Measurements from ENCODE around the gene SKA2. TPM values are rescaled to one million over a fixed set of nuclear protein-coding genes. Genes with fewer than 3 reads are reported as not detected.

Gene SKA2
- total RNA-seq, 5 donors from 2014 or later (not counting 1 experiment from before 2014, with no cell fraction given) = 12.4 to 15.6 (median 15.2) TPM

DNA sequence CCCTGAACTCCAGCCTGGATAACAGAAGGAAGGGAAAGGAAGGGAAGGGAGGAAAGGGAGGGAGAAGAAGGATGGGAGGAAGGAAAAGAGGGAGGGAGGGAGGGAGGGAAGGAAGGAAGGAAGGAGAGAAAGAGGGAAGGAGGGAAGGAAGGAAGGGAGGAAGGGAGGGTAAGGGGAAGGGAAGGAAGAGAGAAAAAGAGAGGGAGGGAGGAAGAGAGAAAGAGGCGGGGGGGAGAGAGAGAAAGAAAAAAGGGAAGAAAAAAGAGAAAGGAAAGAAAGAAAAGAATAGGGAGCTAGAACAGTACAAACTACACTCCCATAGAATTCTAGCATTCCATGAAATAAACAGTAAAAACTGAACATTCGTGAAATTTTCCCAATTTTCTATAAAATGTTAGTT is 25.2 kb downstream of the SKA2 start:
- H3K4me3 ChIP-seq (ENCODE audit: control insufficient read depth in 1 of 2, extremely low read depth in 1 of 2, low read length in 1 of 2) = no peak overlapping the region
- peaks cover 17% of the 10 kb centered on the region for H3K36me3 Mint-ChIP-seq
- no peak overlapping the region for H3K27ac ChIP-seq (ENCODE audit: low read length)
- WGBS (ENCODE audit: insufficient coverage) = no CpG with 5 or more reads among the region's 2 CpGs
- peaks cover 0 to 10% (median 5%) of the 10 kb centered on the region in 3 donors for H3K4me1 Mint-ChIP-seq
- H3K27me3 Mint-ChIP-seq = no peaks in the 10 kb centered on the region
- no peaks in the 10 kb centered on the region for H3K4me1 ChIP-seq (ENCODE audit: control insufficient read depth in 1 of 2, extremely low read depth in 1 of 2, insufficient read depth in 2 of 2, low read length in 2 of 2)
- H3K36me3 ChIP-seq (ENCODE audit: control insufficient read depth in 2 of 2, extremely low read depth in 1 of 2, insufficient read depth in 1 of 2, low read length in 1 of 2) = peaks cover 0 to 2% of the 10 kb centered on the region in 2 donors
- H3K9me3 ChIP-seq = no peaks in the 10 kb centered on the region
- H3K4me3 Mint-ChIP-seq = no peak overlapping the region
- ATAC-seq (replicated peaks in 1 of 4) (no peak), DNase-seq (no peak)
- ChIA-PET POLR2A (no interaction called here), CTCF (no interaction called here)
- no peaks in the 10 kb centered on the region for H3K27me3 ChIP-seq (replicated peaks in 1 of 2; ENCODE audit: control insufficient read depth in 2 of 2, extremely low read depth in 1 of 2, insufficient read depth in 2 of 2, low read length in 1 of 2)
- H3K9me3 Mint-ChIP-seq = no peaks in the 10 kb centered on the region
- H3K27ac Mint-ChIP-seq = no peak overlapping the region

DNA sequence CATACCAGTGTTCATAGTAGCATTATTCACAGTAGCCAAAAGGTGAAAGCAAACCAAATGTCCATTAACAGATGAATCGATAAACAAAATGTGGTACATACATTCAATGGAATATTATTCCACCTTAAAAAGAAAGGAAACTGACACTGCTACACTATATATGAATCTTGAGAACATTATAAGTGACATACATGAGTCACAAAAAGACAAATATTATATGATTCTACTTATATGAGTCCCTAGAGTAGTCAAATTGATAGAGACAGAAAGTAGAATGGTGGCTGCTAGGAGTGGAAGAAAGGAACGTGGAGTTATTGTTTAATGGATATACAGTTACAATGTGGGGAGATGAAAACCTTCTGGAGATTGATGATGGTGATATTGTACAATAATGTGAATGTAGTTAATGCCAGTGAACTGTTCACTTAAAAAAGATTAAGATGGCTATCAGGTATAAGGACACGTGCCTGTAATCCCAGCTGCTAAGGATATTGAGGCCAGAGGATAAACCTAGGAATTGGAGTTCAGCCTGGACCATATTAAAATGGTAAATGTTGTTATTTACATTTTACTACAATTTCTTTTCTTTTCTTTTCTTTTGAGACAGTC is 28.1 kb downstream of the SKA2 start:
- POLR2A ChIA-PET = no interaction called here
- ATAC-seq (replicated peaks in 1 of 4) (no peak), DNase-seq (no peak)
- CTCF ChIA-PET = no interaction called here
- H3K4me3 ChIP-seq (ENCODE audit: control insufficient read depth in 1 of 2, extremely low read depth in 1 of 2, low read length in 1 of 2) = no peak overlapping the region
- H3K4me1 ChIP-seq (ENCODE audit: control insufficient read depth in 1 of 2, extremely low read depth in 1 of 2, insufficient read depth in 2 of 2, low read length in 2 of 2) = no peaks in the 10 kb centered on the region
- H3K4me3 Mint-ChIP-seq = no peak overlapping the region
- no peaks in the 10 kb centered on the region for H3K27me3 Mint-ChIP-seq
- no peaks in the 10 kb centered on the region for H3K27me3 ChIP-seq (replicated peaks in 1 of 2; ENCODE audit: control insufficient read depth in 2 of 2, extremely low read depth in 1 of 2, insufficient read depth in 2 of 2, low read length in 1 of 2)
- H3K4me1 Mint-ChIP-seq = peaks cover 0 to 5% (median 0%) of the 10 kb centered on the region in 3 donors
- WGBS (ENCODE audit: insufficient coverage) = no CpG with 5 or more reads among the region's 3 CpGs
- no peaks in the 10 kb centered on the region for H3K9me3 ChIP-seq
- H3K36me3 ChIP-seq (ENCODE audit: control insufficient read depth in 2 of 2, extremely low read depth in 1 of 2, insufficient read depth in 1 of 2, low read length in 1 of 2) = peaks cover 0 to 2% of the 10 kb centered on the region in 2 donors
- no peak overlapping the region for H3K27ac ChIP-seq (ENCODE audit: low read length)
- no peak overlapping the region for H3K27ac Mint-ChIP-seq
- H3K9me3 Mint-ChIP-seq = no peaks in the 10 kb centered on the region
- H3K36me3 Mint-ChIP-seq = peaks cover 22% of the 10 kb centered on the region

DNA sequence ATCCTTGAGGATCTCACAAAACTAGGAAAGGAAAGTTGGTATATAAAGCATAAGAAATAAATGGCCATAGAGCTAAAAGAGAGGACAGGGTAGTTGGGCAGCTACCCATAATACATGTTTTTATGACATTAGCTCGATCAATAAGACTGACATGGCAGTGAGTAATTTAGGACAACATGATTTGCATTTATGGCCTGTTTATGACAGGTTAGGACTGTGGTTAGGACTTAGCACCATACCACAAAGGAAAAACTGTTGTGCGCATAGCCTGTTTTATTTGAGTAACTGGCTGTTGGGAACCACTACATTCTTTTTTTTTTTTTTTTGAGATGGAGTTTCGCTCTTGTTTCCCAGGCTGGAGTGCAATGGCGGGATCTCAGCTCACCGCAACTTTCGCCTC is 30.3 kb downstream of the SKA2 start:
- no peaks in the 10 kb centered on the region for H3K9me3 ChIP-seq
- ATAC-seq (replicated peaks in 1 of 4) (no peak), DNase-seq (no peak)
- no peak overlapping the region for H3K4me3 ChIP-seq (ENCODE audit: control insufficient read depth in 1 of 2, extremely low read depth in 1 of 2, low read length in 1 of 2)
- H3K4me3 Mint-ChIP-seq = no peak overlapping the region
- no peaks in the 10 kb centered on the region for H3K27me3 Mint-ChIP-seq
- H3K9me3 Mint-ChIP-seq = no peaks in the 10 kb centered on the region
- POLR2A ChIA-PET = interaction anchor here in 1 of 2 donors (0.6 kb wide), 1 partner anchor 701 kb away, joined by 4 read pairs; no protein-coding TSS in a partner anchor
- H3K27me3 ChIP-seq (replicated peaks in 1 of 2; ENCODE audit: control insufficient read depth in 2 of 2, extremely low read depth in 1 of 2, insufficient read depth in 2 of 2, low read length in 1 of 2) = no peaks in the 10 kb centered on the region
- no peak overlapping the region for H3K27ac Mint-ChIP-seq
- H3K4me1 Mint-ChIP-seq = peaks cover 0 to 3% (median 0%) of the 10 kb centered on the region in 3 donors
- no peaks in the 10 kb centered on the region for H3K4me1 ChIP-seq (ENCODE audit: control insufficient read depth in 1 of 2, extremely low read depth in 1 of 2, insufficient read depth in 2 of 2, low read length in 2 of 2)
- H3K36me3 Mint-ChIP-seq = peaks cover 26% of the 10 kb centered on the region
- no CpG with 5 or more reads among the region's 6 CpGs for WGBS (ENCODE audit: insufficient coverage)
- peaks cover 0 to 7% of the 10 kb centered on the region in 2 donors for H3K36me3 ChIP-seq (ENCODE audit: control insufficient read depth in 2 of 2, extremely low read depth in 1 of 2, insufficient read depth in 1 of 2, low read length in 1 of 2)
- H3K27ac ChIP-seq (ENCODE audit: low read length) = no peak overlapping the region
- CTCF ChIA-PET = no interaction called here

DNA sequence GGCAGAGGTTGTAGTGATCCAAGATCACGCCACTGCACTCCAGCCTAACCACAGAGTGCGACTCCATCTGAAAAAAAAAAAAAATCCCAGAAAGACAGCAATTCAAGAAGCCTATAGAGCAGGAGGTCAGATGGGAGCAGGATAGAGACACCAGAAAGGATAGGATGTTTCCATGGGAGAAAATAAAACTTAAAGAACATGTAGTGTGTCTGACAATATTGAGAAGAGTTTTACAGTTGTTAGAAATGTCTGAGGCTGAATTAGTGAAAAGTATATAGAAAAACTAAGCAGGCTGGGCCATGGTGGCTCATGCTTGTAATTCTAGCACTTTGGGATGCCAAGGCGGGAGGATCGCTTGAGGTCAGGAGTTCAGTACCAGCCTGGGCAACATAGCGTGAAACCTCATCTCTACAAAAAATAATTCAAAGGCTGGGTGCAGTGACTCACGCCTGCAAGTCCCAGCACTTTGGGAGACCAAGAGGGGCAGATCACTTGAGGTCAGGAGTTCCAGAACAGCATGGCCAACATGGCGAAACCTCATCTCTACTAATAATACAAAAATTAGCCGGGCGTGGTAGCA is 33.0 kb downstream of the SKA2 start:
- Mint-ChIP-seq H3K9me3 (no peaks in the 10 kb centered on the region), H3K27me3 (no peaks in the 10 kb centered on the region), H3K27ac (no peak overlapping the region), H3K4me3 (no peak overlapping the region), H3K36me3 (peaks cover 24% of the 10 kb centered on the region), H3K4me1 (peaks cover 0 to 2% (median 0%) of the 10 kb centered on the region in 3 donors)
- Histone ChIP-seq H3K36me3 (ENCODE audit: control insufficient read depth in 2 of 2, extremely low read depth in 1 of 2, insufficient read depth in 1 of 2, low read length in 1 of 2) (peaks cover 0 to 11% of the 10 kb centered on the region in 2 donors), H3K27me3 (replicated peaks in 1 of 2; ENCODE audit: control insufficient read depth in 2 of 2, extremely low read depth in 1 of 2, insufficient read depth in 2 of 2, low read length in 1 of 2) (no peaks in the 10 kb centered on the region), H3K4me3 (ENCODE audit: control insufficient read depth in 1 of 2, extremely low read depth in 1 of 2, low read length in 1 of 2) (no peak overlapping the region), H3K4me1 (ENCODE audit: control insufficient read depth in 1 of 2, extremely low read depth in 1 of 2, insufficient read depth in 2 of 2, low read length in 2 of 2) (no peaks in the 10 kb centered on the region), H3K27ac (ENCODE audit: low read length) (no peak overlapping the region), H3K9me3 (no peaks in the 10 kb centered on the region)
- ATAC-seq (replicated peaks in 1 of 4) (no peak), DNase-seq (no peak)
- POLR2A ChIA-PET = no interaction called here
- 91% methylated on average over 3 of the region's 9 CpGs for WGBS (ENCODE audit: insufficient coverage)
- CTCF ChIA-PET = no interaction called here

DNA sequence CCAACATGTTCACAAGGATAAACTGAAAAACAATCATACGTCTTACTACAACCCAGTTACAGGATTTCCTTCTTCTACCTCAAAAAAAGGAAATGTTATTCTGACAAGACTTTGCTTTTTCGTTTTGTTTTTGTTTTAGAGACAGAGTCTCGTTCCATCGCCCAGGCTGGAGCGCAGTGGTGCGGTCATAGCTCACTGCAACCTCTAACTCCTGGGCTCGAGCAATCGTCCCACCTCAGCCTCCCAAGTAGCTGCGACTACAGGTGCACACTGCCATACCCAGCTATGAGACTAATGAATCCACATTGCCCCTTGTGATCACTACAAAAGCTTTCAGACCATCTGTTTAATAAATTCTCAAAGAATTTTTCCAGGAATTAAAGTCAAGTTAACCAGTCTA is 39.5 kb downstream of the SKA2 start:
- DNase-seq (no peak), ATAC-seq (replicated peaks in 1 of 4) (no peak)
- no peak overlapping the region for H3K4me3 Mint-ChIP-seq
- Histone ChIP-seq H3K36me3 (ENCODE audit: control insufficient read depth in 2 of 2, extremely low read depth in 1 of 2, insufficient read depth in 1 of 2, low read length in 1 of 2) (peaks cover 0 to 11% of the 10 kb centered on the region in 2 donors), H3K27me3 (replicated peaks in 1 of 2; ENCODE audit: control insufficient read depth in 2 of 2, extremely low read depth in 1 of 2, insufficient read depth in 2 of 2, low read length in 1 of 2) (no peaks in the 10 kb centered on the region), H3K4me1 (ENCODE audit: control insufficient read depth in 1 of 2, extremely low read depth in 1 of 2, insufficient read depth in 2 of 2, low read length in 2 of 2) (no peaks in the 10 kb centered on the region), H3K4me3 (ENCODE audit: control insufficient read depth in 1 of 2, extremely low read depth in 1 of 2, low read length in 1 of 2) (no peak overlapping the region), H3K9me3 (no peaks in the 10 kb centered on the region), H3K27ac (ENCODE audit: low read length) (no peak overlapping the region)
- WGBS (ENCODE audit: insufficient coverage) = 95% methylated on average over 7 of the region's 9 CpGs
- ChIA-PET POLR2A (no interaction called here), CTCF (no interaction called here)
- H3K27ac Mint-ChIP-seq = no peak overlapping the region
- H3K4me1 Mint-ChIP-seq = peaks cover 0 to 4% (median 0%) of the 10 kb centered on the region in 3 donors
- H3K36me3 Mint-ChIP-seq = peaks cover 15% of the 10 kb centered on the region
- H3K27me3 Mint-ChIP-seq = no peaks in the 10 kb centered on the region
- no peaks in the 10 kb centered on the region for H3K9me3 Mint-ChIP-seq

DNA sequence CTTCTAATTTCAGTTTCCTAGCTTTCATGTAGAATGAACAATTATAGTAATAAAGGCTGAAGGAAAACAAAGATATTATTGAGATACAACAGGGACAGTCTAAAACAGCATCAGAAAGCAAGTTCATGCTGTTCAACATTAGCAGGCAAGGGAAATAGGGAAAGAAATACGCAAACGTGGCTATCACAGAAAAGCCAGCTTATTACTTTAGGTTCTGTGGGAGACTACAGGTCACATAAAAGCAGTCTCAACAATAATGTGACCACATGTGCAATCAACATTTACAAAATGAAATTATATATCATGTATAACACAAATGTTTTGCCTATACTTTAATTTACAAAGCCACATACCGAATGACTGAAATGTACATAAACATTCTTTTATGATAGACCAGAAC is 43.4 kb downstream of the SKA2 start:
- H3K27ac ChIP-seq (ENCODE audit: low read length) = no peak overlapping the region
- CTCF ChIA-PET = no interaction called here
- no peaks in the 10 kb centered on the region for H3K9me3 Mint-ChIP-seq

More for the DNA sequence above, 43.4 kb downstream of the SKA2 start:
- Mint-ChIP-seq H3K4me3 (no peak overlapping the region), H3K36me3 (peaks cover 10% of the 10 kb centered on the region), H3K27ac (no peak overlapping the region), H3K27me3 (no peaks in the 10 kb centered on the region), H3K4me1 (peaks cover 5 to 14% (median 8%) of the 10 kb centered on the region in 3 donors)
- H3K4me3 ChIP-seq (ENCODE audit: control insufficient read depth in 1 of 2, extremely low read depth in 1 of 2, low read length in 1 of 2) = no peak overlapping the region
- peaks cover 0 to 3% of the 10 kb centered on the region in 2 donors for H3K36me3 ChIP-seq (ENCODE audit: control insufficient read depth in 2 of 2, extremely low read depth in 1 of 2, insufficient read depth in 1 of 2, low read length in 1 of 2)
- no peak for DNase-seq
- ATAC-seq (replicated peaks in 1 of 4) = no peak
- POLR2A ChIA-PET = no interaction called here
- no peaks in the 10 kb centered on the region for H3K27me3 ChIP-seq (replicated peaks in 1 of 2; ENCODE audit: control insufficient read depth in 2 of 2, extremely low read depth in 1 of 2, insufficient read depth in 2 of 2, low read length in 1 of 2)
- no CpG with 5 or more reads among the region's 3 CpGs for WGBS (ENCODE audit: insufficient coverage)
- no peaks in the 10 kb centered on the region for H3K9me3 ChIP-seq
- H3K4me1 ChIP-seq (ENCODE audit: control insufficient read depth in 1 of 2, extremely low read depth in 1 of 2, insufficient read depth in 2 of 2, low read length in 2 of 2) = peaks cover 5% of the 10 kb centered on the region in 2 experiments

All from T-cell (primary cell).